HCT116 (cell line): Measurements from ENCODE around the gene LCLAT1. TPM values are rescaled to one million over a fixed set of nuclear protein-coding genes. Genes with fewer than 3 reads are reported as not detected.

Experiments used
- ATAC-seq: fragments of 200-7000 bp; cut with Tn5 transposase; 2 replicates; pipeline ENCODE4 v1.9.1; 2020; ENCODE audit warnings: mild to moderate bottlenecking, moderate library complexity
- BruUV-seq: library from RNA; stranded (reverse); fragments of 400-500 nt; replicated peaks from 2 replicates; lab custom pipeline; 2021; lab: Mats Ljungman, UMichigan
- CTCF ChIA-PET: fragments of 300-600 bp; sonication (Branson Sonifier 250); formaldehyde crosslinking; loops from one replicate; lab custom pipeline; 2021; ENCODE audit warnings: antibody characterized with exemption; lab: Charles Lee
- POLR2A ChIA-PET: fragments of 300-600, 350-600 bp; sonication (Branson Sonifier 250); formaldehyde crosslinking; loops from one replicate; lab custom pipeline; 2021; ENCODE audit warnings: antibody characterized with exemption; lab: Charles Lee
- RAD21 ChIA-PET, 2 experiments: fragments of 300-600 bp; sonication (Branson Sonifier 250); formaldehyde crosslinking; loops; one replicate each; lab custom pipeline; 2023; ENCODE audit warnings: low total read pairs in 2 of 2; ENCODE audit not compliant: uncharacterized antibody in 2 of 2, unreplicated experiment in 2 of 2, low non-redundant PET in 1 of 2; lab: Charles Lee
- DNase-seq: peaks from one replicate; pipeline ENCODE4 v3.0.0-alpha.2; 2010; ENCODE audit warnings: low read depth, low spot score
- H2AFZ ChIP-seq: fragments of 200-600 bp; shearing (Covaris generic), sonication (generic); 2 replicates; pipeline ENCODE4 v1.6.1; 2017; ENCODE audit warnings: low read depth, mixed run types, mixed read lengths, antibody characterized with exemption, low read length; ENCODE audit not compliant: poor library complexity, severe bottlenecking
- H3K27ac ChIP-seq: 2 replicates; pipeline ENCODE4 v1.5.1; 2012; ENCODE audit warnings: low read depth, low read length
- H3K27me3 ChIP-seq: fragments of 200-600 bp; sonication (generic); 2 replicates; pipeline ENCODE4 v1.6.1; 2016; ENCODE audit warnings: mixed run types, low read length, mixed read lengths; ENCODE audit not compliant: insufficient read depth
- H3K36me3 ChIP-seq, 2 experiments: fragments of 200-500 bp in 1 of 2; fragments of 200-600 bp in 1 of 2; sonication (Bioruptor generic) in 1 of 2; sonication (generic) in 1 of 2; 2 replicates each; pipeline versions ENCODE4 v1.5.1 to v1.6.1; 2014 to 2016; ENCODE audit warnings: low read length in 2 of 2, inconsistent platforms in 1 of 2, mixed read lengths in 1 of 2, mixed run types in 1 of 2; ENCODE audit not compliant: insufficient read depth in 2 of 2, control insufficient read depth in 1 of 2
- H3K4me1 ChIP-seq, 2 experiments: fragments of 200-600 bp in 1 of 2; sonication (generic) in 1 of 2; 2 replicates each; pipeline versions ENCODE4 v1.5.1 to v1.6.1; 2012 to 2017; ENCODE audit warnings: low read length in 2 of 2, inconsistent platforms in 1 of 2, mild to moderate bottlenecking in 1 of 2, mixed read lengths in 1 of 2, mixed run types in 1 of 2, moderate library complexity in 1 of 2; ENCODE audit not compliant: insufficient read depth in 2 of 2, control insufficient read depth in 1 of 2
- H3K4me2 ChIP-seq: fragments of 200-600 bp; sonication (generic); 2 replicates; pipeline ENCODE4 v1.6.1; 2017; ENCODE audit warnings: mixed run types, low read length, mixed read lengths
- H3K4me3 ChIP-seq, 2 experiments: fragments of 200-600 bp in 1 of 2; sonication (generic) in 1 of 2; replicated peaks in 1 of 2; 2 replicates each; pipeline ENCODE4 v1.5.1; 2011 to 2016; ENCODE audit warnings: low read length in 2 of 2, control low read depth in 1 of 2, low read depth in 1 of 2, mild to moderate bottlenecking in 1 of 2, mixed read lengths in 1 of 2, mixed run types in 1 of 2
- H3K79me2 ChIP-seq: fragments of 200-600 bp; sonication (generic); 2 replicates; pipeline ENCODE4 v1.6.1; 2017; ENCODE audit warnings: mild to moderate bottlenecking, mixed run types, low read length, moderate library complexity, mixed read lengths; ENCODE audit not compliant: insufficient read depth
- H3K9ac ChIP-seq: fragments of 200-600 bp; sonication (generic); 2 replicates; pipeline ENCODE4 v1.6.1; 2016; ENCODE audit warnings: low read length, mixed read lengths
- H3K9me2 ChIP-seq: fragments of 200-600 bp; sonication (generic), shearing (Covaris generic); 2 replicates; pipeline ENCODE4 v1.6.1; 2017; ENCODE audit warnings: mixed run types, mild to moderate bottlenecking, moderate library complexity; ENCODE audit not compliant: insufficient read depth
- H3K9me3 ChIP-seq, 2 experiments: fragments of 200-500 bp in 1 of 2; fragments of 200-600 bp in 1 of 2; sonication (Bioruptor generic) in 1 of 2; sonication (generic) in 1 of 2; 2 replicates each; pipeline ENCODE4 v1.6.1; 2014 to 2017; ENCODE audit warnings: low read length in 2 of 2, mixed read lengths in 2 of 2, inconsistent platforms in 1 of 2, low read depth in 1 of 2, mild to moderate bottlenecking in 1 of 2, mixed run types in 1 of 2, moderate library complexity in 1 of 2; ENCODE audit not compliant: control insufficient read depth in 1 of 2, insufficient read depth in 1 of 2
- H4K20me1 ChIP-seq: fragments of 200-600 bp; sonication (generic), shearing (Covaris generic); 2 replicates; pipeline ENCODE4 v1.6.1; 2017; ENCODE audit warnings: mixed run types, mild to moderate bottlenecking, moderate library complexity; ENCODE audit not compliant: insufficient read depth
- FOSL1 ChIP-seq: IDR thresholded peaks from 2 replicates; pipeline ENCODE4 v1.6.1; 2012; ENCODE audit warnings: low read depth
- JUND ChIP-seq: IDR thresholded peaks from 2 replicates; pipeline ENCODE4 v1.6.1; 2012
- MAX ChIP-seq: IDR thresholded peaks from 2 replicates; pipeline ENCODE4 v1.6.1; 2012
- ZFX ChIP-seq: fragments of 450-650 bp; IDR thresholded peaks from 2 replicates; pipeline ENCODE4 v1.6.1; 2017
- intact Hi-C: fragments of 100-400 bp; cut with micrococcal nuclease; formaldehyde crosslinking; loops from 2 replicates; pipeline ENCODE4 v1.10.0; 2022
- total RNA-seq: library from RNA; stranded (reverse); gene quantifications from one replicate; pipeline ENCODE4 v1.2.1, GENCODE V29; 2021; ENCODE audit not compliant: unreplicated experiment
- TF ChIP-seq, protein P1 (sequence below): IDR thresholded peaks from 2 replicates; pipeline ENCODE4 v1.6.1; 2012; ENCODE audit warnings: low read depth

LCLAT1 gene
- total RNA-seq, 1 experiment from 2014 or later, result 36.2 TPM

GRCh38 chr2:30488012-30488659, 41.1 kb downstream of the LCLAT1 start:
- POLR2A ChIA-PET, result no interaction called here

More at GRCh38 chr2:30488012-30488659, 41.1 kb downstream of the LCLAT1 start:
- Histone ChIP-seq H3K27me3 (no peaks in the 10 kb centered on the region), H3K4me1 (no peaks in the 10 kb centered on the region), H4K20me1 (peaks cover 4% of the 10 kb centered on the region; the same call in 1 of the 2 replicates), H3K9me2 (no peaks in the 10 kb centered on the region), H3K27ac (no peak overlapping the region), H3K36me3 (no peaks in the 10 kb centered on the region), H2AFZ (no peak overlapping the region), H3K79me2 (peaks cover 79% of the 10 kb centered on the region), H3K9ac (no peak overlapping the region), H3K9me3 (no peaks in the 10 kb centered on the region), H3K4me2 (no peak overlapping the region), H3K4me3 (no peak overlapping the region)
- BruUV-seq, result no TSS peak
- DNase-seq (no peak), ATAC-seq (no peak)
- CTCF ChIA-PET, result no interaction called here
- TF ChIP-seq MAX (no peak), JUND (no peak), FOSL1 (no peak), ZFX (no peak)
- TF ChIP-seq, protein P1, sequence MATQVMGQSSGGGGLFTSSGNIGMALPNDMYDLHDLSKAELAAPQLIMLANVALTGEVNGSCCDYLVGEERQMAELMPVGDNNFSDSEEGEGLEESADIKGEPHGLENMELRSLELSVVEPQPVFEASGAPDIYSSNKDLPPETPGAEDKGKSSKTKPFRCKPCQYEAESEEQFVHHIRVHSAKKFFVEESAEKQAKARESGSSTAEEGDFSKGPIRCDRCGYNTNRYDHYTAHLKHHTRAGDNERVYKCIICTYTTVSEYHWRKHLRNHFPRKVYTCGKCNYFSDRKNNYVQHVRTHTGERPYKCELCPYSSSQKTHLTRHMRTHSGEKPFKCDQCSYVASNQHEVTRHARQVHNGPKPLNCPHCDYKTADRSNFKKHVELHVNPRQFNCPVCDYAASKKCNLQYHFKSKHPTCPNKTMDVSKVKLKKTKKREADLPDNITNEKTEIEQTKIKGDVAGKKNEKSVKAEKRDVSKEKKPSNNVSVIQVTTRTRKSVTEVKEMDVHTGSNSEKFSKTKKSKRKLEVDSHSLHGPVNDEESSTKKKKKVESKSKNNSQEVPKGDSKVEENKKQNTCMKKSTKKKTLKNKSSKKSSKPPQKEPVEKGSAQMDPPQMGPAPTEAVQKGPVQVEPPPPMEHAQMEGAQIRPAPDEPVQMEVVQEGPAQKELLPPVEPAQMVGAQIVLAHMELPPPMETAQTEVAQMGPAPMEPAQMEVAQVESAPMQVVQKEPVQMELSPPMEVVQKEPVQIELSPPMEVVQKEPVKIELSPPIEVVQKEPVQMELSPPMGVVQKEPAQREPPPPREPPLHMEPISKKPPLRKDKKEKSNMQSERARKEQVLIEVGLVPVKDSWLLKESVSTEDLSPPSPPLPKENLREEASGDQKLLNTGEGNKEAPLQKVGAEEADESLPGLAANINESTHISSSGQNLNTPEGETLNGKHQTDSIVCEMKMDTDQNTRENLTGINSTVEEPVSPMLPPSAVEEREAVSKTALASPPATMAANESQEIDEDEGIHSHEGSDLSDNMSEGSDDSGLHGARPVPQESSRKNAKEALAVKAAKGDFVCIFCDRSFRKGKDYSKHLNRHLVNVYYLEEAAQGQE, result no peak
- intact Hi-C loops, result no loop called here
- RAD21 ChIA-PET, result no interaction called here
